Ascending aorta (tissue), 2 donors: Measurements from ENCODE around the gene APOC4. TPM values are rescaled to one million over a fixed set of nuclear protein-coding genes. Genes with fewer than 3 reads are reported as not detected.

Experiments used
- DNase-seq, 2 donors: peaks; one replicate each; pipeline ENCODE4 v3.0.0-alpha.2; 2019; ENCODE audit warnings: low spot score in 2 of 2
- H3K27ac ChIP-seq, 2 donors: fragments of 200-600 bp; sonication (generic); one replicate each; pipeline ENCODE4 v1.5.1; 2016 to 2017; ENCODE audit warnings: mild to moderate bottlenecking in 1 of 2
- H3K27me3 ChIP-seq: fragments of 200-600 bp; sonication (generic); one replicate; pipeline ENCODE4 v1.5.1; 2017
- H3K36me3 ChIP-seq, 2 donors: fragments of 200-600 bp; sonication (generic); one replicate each; pipeline ENCODE4 v1.5.1; 2016
- H3K4me1 ChIP-seq, 2 donors: fragments of 200-600 bp; sonication (generic); one replicate each; pipeline ENCODE4 v1.5.1; 2016 to 2017; ENCODE audit warnings: mild to moderate bottlenecking in 1 of 2
- H3K4me3 ChIP-seq, 2 donors: fragments of 200-600 bp; sonication (generic); one replicate each; pipeline ENCODE4 v1.5.1; 2016 to 2017; ENCODE audit warnings: mild to moderate bottlenecking in 1 of 2
- H3K9me3 ChIP-seq, 2 donors: fragments of 200-600 bp; sonication (generic); one replicate each; pipeline ENCODE4 v1.5.1; 2016
- CTCF ChIP-seq, 3 experiments: fragments of 200-600 bp in 2 of 3; fragments of 450-650 bp in 1 of 3; sonication (generic) in 2 of 3; IDR thresholded peaks; one replicate each; pipeline ENCODE4 v1.5.1; 2016 to 2019; ENCODE audit warnings: antibody characterized with exemption in 3 of 3, mild to moderate bottlenecking in 1 of 3, moderate library complexity in 1 of 3
- intact Hi-C: fragments of 100-400 bp; cut with DNase I; formaldehyde crosslinking; loops from one replicate; pipeline ENCODE4 v1.15.1; 2023
- total RNA-seq: library from RNA; depleted of rRNA; stranded (reverse); fragments of >200 nt; gene quantifications from one replicate; pipeline ENCODE4 v1.1.0, GENCODE V29; 2016

The APOC4 gene
- total RNA-seq, result not detected

GRCh38 chr19:44942067-44942571, at the start of gene APOC4:
Gene APOC4, plus strand, starts transcription at chr19:44942237. Its CDS starts 41 bp downstream, at chr19:44942278.
- no peaks in the 10 kb centered on the region for H3K4me1 ChIP-seq
- no peaks in the 10 kb centered on the region for H3K9me3 ChIP-seq
- intact Hi-C loops, result no loop called here
- no peak for TF ChIP-seq CTCF (IDR thresholded peaks at IDR 0.05)
- H3K4me3 ChIP-seq, result no peak within 1 kb of the TSS
- H3K36me3 ChIP-seq, result no peaks in the 10 kb centered on the region
- no peaks in the 10 kb centered on the region for H3K27me3 ChIP-seq
- no peak for DNase-seq
- no peak within 1 kb of the TSS for H3K27ac ChIP-seq

GRCh38 chr19:44892932-44893331, 49.1 kb upstream of the APOC4 start:
- Histone ChIP-seq H3K36me3 (peaks cover 52 to 58% of the 10 kb centered on the region in 2 donors), H3K27ac (no peak overlapping the region), H3K4me3 (no peak overlapping the region), H3K9me3 (no peaks in the 10 kb centered on the region), H3K27me3 (no peaks in the 10 kb centered on the region), H3K4me1 (peaks cover 12 to 19% of the 10 kb centered on the region in 2 donors)
- intact Hi-C loops, result no loop called here
- no peak for DNase-seq
- TF ChIP-seq CTCF (IDR thresholded peaks at IDR 0.05), result no peak

GRCh38 chr19:44893332-44894051, 48.5 kb upstream of the APOC4 start:
- Histone ChIP-seq H3K36me3 (peaks cover 53 to 56% of the 10 kb centered on the region in 2 donors), H3K9me3 (no peaks in the 10 kb centered on the region), H3K4me1 (peaks cover 12 to 19% of the 10 kb centered on the region in 2 donors), H3K27me3 (no peaks in the 10 kb centered on the region), H3K4me3 (no peak overlapping the region), H3K27ac (no peak overlapping the region)
- intact Hi-C loops, result no loop called here
- no peak for DNase-seq
- TF ChIP-seq CTCF (IDR thresholded peaks at IDR 0.05), result no peak

- Histone ChIP-seq H3K9me3 (no peaks in the 10 kb centered on the region), H3K4me3 (no peak overlapping the region), H3K27me3 (no peaks in the 10 kb centered on the region), H3K4me1 (peaks cover 12 to 19% of the 10 kb centered on the region in 2 donors), H3K27ac (no peak overlapping the region), H3K36me3 (peaks cover 54 to 56% of the 10 kb centered on the region in 2 donors)
- intact Hi-C loops, result no loop called here
- no peak for DNase-seq
- TF ChIP-seq CTCF (IDR thresholded peaks at IDR 0.05), result no peak
These were observed 48.0 kb upstream of the APOC4 start for GRCh38 chr19:44894052-44894400.

GRCh38 chr19:44894946-44895345, 47.1 kb upstream of the APOC4 start:
- H3K4me3 ChIP-seq, result no peak overlapping the region
- no peak for DNase-seq
- intact Hi-C loops, result no loop called here
- peaks cover 59 to 61% of the 10 kb centered on the region in 2 donors for H3K36me3 ChIP-seq
- H3K9me3 ChIP-seq, result no peaks in the 10 kb centered on the region
- no peaks in the 10 kb centered on the region for H3K27me3 ChIP-seq
- H3K27ac ChIP-seq, result no peak overlapping the region
- no peak for TF ChIP-seq CTCF (IDR thresholded peaks at IDR 0.05)
- H3K4me1 ChIP-seq, result peaks cover 8 to 13% of the 10 kb centered on the region in 2 donors
